Coronary artery (tissue), 2 donors: ENCODE data around the gene BLVRB.

Source experiments
- DNase-seq: peaks from one replicate; pipeline ENCODE4 v3.0.0-alpha.2; 2017; ENCODE audit warnings: low spot score
- H3K27ac ChIP-seq, 2 donors: fragments of 200-600 bp; sonication (generic); one replicate each; pipeline ENCODE4 v1.5.1; 2016 to 2019
- H3K4me3 ChIP-seq: fragments of 200-600 bp; sonication (generic); 2 replicates; pipeline ENCODE4 v1.5.1; 2016; ENCODE audit warnings: mild to moderate bottlenecking, moderate library complexity
- CTCF ChIP-seq: fragments of 200-600 bp; sonication (generic); IDR thresholded peaks from one replicate; pipeline ENCODE4 v1.5.1; 2019; ENCODE audit warnings: antibody characterized with exemption

The BLVRB gene

GRCh38 chr19:40417643-40417981, 47.9 kb downstream of the BLVRB start:
- Histone ChIP-seq H3K4me3 (no peak overlapping the region), H3K27ac (peak overlapping the region in 1 of 2 donors; percentile 77)
- no peak for DNase-seq
- TF ChIP-seq CTCF = no peak

- Histone ChIP-seq H3K4me3 (peak overlapping the region; percentile 5), H3K27ac (peak overlapping the region in 1 of 2 donors; percentile 77)
- no peak for TF ChIP-seq CTCF
- DNase-seq = no peak
These were observed 48.5 kb downstream of the BLVRB start for GRCh38 chr19:40416918-40417642.

GRCh38 chr19:40415768-40416167, 49.8 kb downstream of the BLVRB start:
- DNase-seq = no peak
- Histone ChIP-seq H3K4me3 (no peak overlapping the region), H3K27ac (no peak overlapping the region)
- TF ChIP-seq CTCF = no peak

- no peak overlapping the region for H3K27ac ChIP-seq
- DNase-seq = no peak
- H3K4me3 ChIP-seq = no peak overlapping the region
- no peak for TF ChIP-seq CTCF
These were observed 50.7 kb downstream of the BLVRB start for GRCh38 chr19:40414542-40415535.

GRCh38 chr19:40413291-40413845, 52.2 kb downstream of the BLVRB start, which contains the start of gene PRX:
Gene PRX, minus strand, starts transcription at chr19:40413378. Its CDS starts 5,446 bp downstream, at chr19:40407932.
- Histone ChIP-seq H3K4me3 (no peak within 1 kb of the TSS), H3K27ac (peak within 1 kb of the TSS in 1 of 2 donors; percentile 51)
- no peak for DNase-seq
- no peak for TF ChIP-seq CTCF

- no peak overlapping the region for H3K27ac ChIP-seq
- TF ChIP-seq CTCF = no peak
- no peak for DNase-seq
- H3K4me3 ChIP-seq = no peak overlapping the region
These were observed 52.7 kb downstream of the BLVRB start for GRCh38 chr19:40412866-40413265.
